ENCODE data around the gene ANXA8L1.
"Not testable (repeated sequence)": the region's sequence is repeated elsewhere in the genome, so short reads cannot be mapped to it uniquely, and the experiment has no call there.

ANXA8L1 gene

GRCh38 chr10:46375406-46375805 is at the start of gene ANXA8L1:
Gene ANXA8L1 (plus strand): TSS chr10:46375776. CDS start chr10:46375852, 76 bp downstream.
- not testable (repeated sequence) for DNase-seq (ENCODE audit: low spot score)

GRCh38 chr10:46326066-46326465 is 49.5 kb upstream of the ANXA8L1 start:
- no peak for DNase-seq (ENCODE audit: low spot score)

GRCh38 chr10:46326971-46327370 is 48.6 kb upstream of the ANXA8L1 start:
- no peak for DNase-seq (ENCODE audit: low spot score)

GRCh38 chr10:46327685-46328084 is 47.9 kb upstream of the ANXA8L1 start:
- no peak for DNase-seq (ENCODE audit: low spot score)

GRCh38 chr10:46328853-46329689 is 46.5 kb upstream of the ANXA8L1 start:
- no peak for DNase-seq (ENCODE audit: low spot score)

GRCh38 chr10:46329690-46330016 is 45.9 kb upstream of the ANXA8L1 start:
- no peak for DNase-seq (ENCODE audit: low spot score)

GRCh38 chr10:46330894-46331293 is 44.7 kb upstream of the ANXA8L1 start:
- DNase-seq (ENCODE audit: low spot score), result no peak

GRCh38 chr10:46365484-46365883 is 10.1 kb upstream of the ANXA8L1 start:
- not testable (repeated sequence) for DNase-seq (ENCODE audit: low spot score)

- DNase-seq (ENCODE audit: low spot score), result not testable (repeated sequence)
These were observed 8.4 kb upstream of the ANXA8L1 start for GRCh38 chr10:46367209-46367608.

GRCh38 chr10:46367666-46368240 is 7.8 kb upstream of the ANXA8L1 start:
- DNase-seq (ENCODE audit: low spot score), result not testable (repeated sequence)

GRCh38 chr10:46368956-46369355 is 6.6 kb upstream of the ANXA8L1 start:
- DNase-seq (ENCODE audit: low spot score), result not testable (repeated sequence)

GRCh38 chr10:46374410-46374809 is 1.2 kb upstream of the ANXA8L1 start:
- not testable (repeated sequence) for DNase-seq (ENCODE audit: low spot score)

- not testable (repeated sequence) for DNase-seq (ENCODE audit: low spot score)
These were observed 1.4 kb downstream of the ANXA8L1 start for GRCh38 chr10:46377022-46377421.

- not testable (repeated sequence) for DNase-seq (ENCODE audit: low spot score)
These were observed 2.1 kb downstream of the ANXA8L1 start for GRCh38 chr10:46377651-46378050.

GRCh38 chr10:46378108-46378507 is 2.5 kb downstream of the ANXA8L1 start:
- not testable (repeated sequence) for DNase-seq (ENCODE audit: low spot score)

GRCh38 chr10:46379233-46379848 is 3.8 kb downstream of the ANXA8L1 start:
- DNase-seq (ENCODE audit: low spot score), result not testable (repeated sequence)

- not testable (repeated sequence) for DNase-seq (ENCODE audit: low spot score)
These were observed 10.3 kb downstream of the ANXA8L1 start for GRCh38 chr10:46385858-46386257.

GRCh38 chr10:46386694-46387093 is 11.1 kb downstream of the ANXA8L1 start:
- not testable (repeated sequence) for DNase-seq (ENCODE audit: low spot score)

- DNase-seq (ENCODE audit: low spot score), result not testable (repeated sequence)
These were observed 11.8 kb downstream of the ANXA8L1 start for GRCh38 chr10:46387309-46387902.

GRCh38 chr10:46391422-46391821 is 15.8 kb downstream of the ANXA8L1 start:
- not testable (repeated sequence) for DNase-seq (ENCODE audit: low spot score)

GRCh38 chr10:46396441-46397279 is 21.1 kb downstream of the ANXA8L1 start:
- peak; percentile 1 for DNase-seq (ENCODE audit: low spot score)

- DNase-seq (ENCODE audit: low spot score), result not testable (repeated sequence)
These were observed 22.2 kb downstream of the ANXA8L1 start for GRCh38 chr10:46397767-46398166.
